Activated T-helper 1 cell treated with anti-CD3 and anti-CD28 coated beads, Interleukin-2, amount 50 U/mL, for 16 hours (primary cell): ENCODE results near the gene KRTCAP3.
"Not testable (repeated sequence)": the region's sequence is repeated elsewhere in the genome, so short reads cannot be mapped to it uniquely, and the experiment has no call there.

ENCODE experiments used
- DNase-seq, 2 donors: peaks; one replicate each; pipeline ENCODE4 v3.0.0-alpha.2; 2020; ENCODE audit warnings: low read depth in 1 of 2, low spot score in 1 of 2

Gene KRTCAP3

GRCh38 chr2:27441958-27442919 lies at the start of gene KRTCAP3:
TSS of gene KRTCAP3 (plus strand) at chr2:27442381. CDS start at chr2:27442413, 32 bp downstream.
- peak; percentile 33 to 50 for DNase-seq

- no peak for DNase-seq
Observed at GRCh38 chr2:27393225-27393624, 49.0 kb upstream of the KRTCAP3 start.

GRCh38 chr2:27398962-27399361 lies 43.2 kb upstream of the KRTCAP3 start:
- DNase-seq, result no peak

- no peak for DNase-seq
Observed at GRCh38 chr2:27400348-27401135, 41.6 kb upstream of the KRTCAP3 start.

GRCh38 chr2:27407798-27408491 lies 34.2 kb upstream of the KRTCAP3 start:
- DNase-seq, result no peak

- no peak for DNase-seq
Observed at GRCh38 chr2:27408601-27409320, 33.4 kb upstream of the KRTCAP3 start.

- DNase-seq, result peak; percentile 95
Observed at GRCh38 chr2:27409321-27410073, 32.7 kb upstream of the KRTCAP3 start, which contains the start of gene PPM1G. TSS of gene PPM1G (minus strand) at chr2:27409591. CDS start at chr2:27409422, 169 bp downstream.

- no peak for DNase-seq
Observed at GRCh38 chr2:27412419-27413152, 29.6 kb upstream of the KRTCAP3 start.

GRCh38 chr2:27416151-27416550 lies 26.0 kb upstream of the KRTCAP3 start:
- DNase-seq, result no peak

- DNase-seq, result no peak
Observed at GRCh38 chr2:27420996-27421395, 21.2 kb upstream of the KRTCAP3 start.

- DNase-seq, result no peak
Observed at GRCh38 chr2:27421660-27422250, 20.4 kb upstream of the KRTCAP3 start.

GRCh38 chr2:27422958-27423357 lies 19.2 kb upstream of the KRTCAP3 start:
- no peak for DNase-seq

GRCh38 chr2:27425039-27425438 lies 17.1 kb upstream of the KRTCAP3 start:
- not testable (repeated sequence) for DNase-seq

- DNase-seq, result no peak
Observed at GRCh38 chr2:27427863-27428212, 14.3 kb upstream of the KRTCAP3 start.

- DNase-seq, result peak; percentile 82 to 86
Observed at GRCh38 chr2:27428213-27428977, 13.8 kb upstream of the KRTCAP3 start, which contains the start of gene NRBP1. TSS of gene NRBP1 (plus strand) at chr2:27428631. CDS start at chr2:27433274, 4,643 bp downstream.

GRCh38 chr2:27428978-27429541 lies 13.1 kb upstream of the KRTCAP3 start:
- DNase-seq, result peak; percentile 20 to 61

- DNase-seq, result no peak
Observed at GRCh38 chr2:27431395-27431794, 10.8 kb upstream of the KRTCAP3 start.

- no peak for DNase-seq
Observed at GRCh38 chr2:27435628-27436027, 6.6 kb upstream of the KRTCAP3 start.
